ENCODE measurements around the gene CCR5AS.

CCR5AS gene

GRCh38 chr3:46361408-46362283 lies 45.2 kb downstream of the CCR5AS start:
- Mint-ChIP-seq H3K36me3 (ENCODE audit: insufficient read depth in 1 of 3, low read depth in 3 of 3) (no peaks in the 10 kb centered on the region), H3K9me3 (no peaks in the 10 kb centered on the region), H3K27me3 (ENCODE audit: low read depth) (peaks cover 14% of the 10 kb centered on the region), H3K4me1 (no peaks in the 10 kb centered on the region), H3K27ac (no peak overlapping the region), H3K4me3 (no peak overlapping the region)
- Histone ChIP-seq H2BK5ac (ENCODE audit: insufficient read length, low read length) (no peak overlapping the region), H3K79me2 (ENCODE audit: insufficient read depth, low read length) (no peaks in the 10 kb centered on the region), H2AFZ (ENCODE audit: low read length) (no peak overlapping the region), H3K14ac (ENCODE audit: insufficient read depth, low read length) (no peak overlapping the region), H3K4me1 (ENCODE audit: insufficient read depth, low read length) (no peaks in the 10 kb centered on the region; the same call in 1 of the 2 replicates), H3K23ac (ENCODE audit: insufficient read length, low read depth, low read length) (no peak overlapping the region), H3K79me1 (ENCODE audit: insufficient read depth, low read depth, low read length, poor library complexity, severe bottlenecking) (no peaks in the 10 kb centered on the region), H3K56ac (ENCODE audit: insufficient read length, low read depth, low read length) (no peak overlapping the region), H3K4ac (ENCODE audit: low read depth, low read length) (no peak overlapping the region), H2BK120ac (ENCODE audit: low read depth, low read length, poor library complexity, severe bottlenecking) (no peak overlapping the region), H4K5ac (ENCODE audit: insufficient read length, low read depth, low read length) (no peak overlapping the region), H3K9me3 (ENCODE audit: control insufficient read depth, low read depth, low read length) (no peaks in the 10 kb centered on the region), H3T11ph (ENCODE audit: low read length) (no peak overlapping the region), H2BK15ac (ENCODE audit: low read depth, low read length) (no peak overlapping the region), H3K23me2 (ENCODE audit: insufficient read length, low read depth, low read length, poor library complexity, severe bottlenecking) (no peaks in the 10 kb centered on the region), H3K27ac (ENCODE audit: insufficient read length, low read depth, low read length) (no peak overlapping the region), H3K18ac (ENCODE audit: insufficient read length, low read depth, low read length) (no peak overlapping the region), H3K9ac (ENCODE audit: extremely low read depth, insufficient read length, low read length) (no peak overlapping the region), H4K8ac (replicated peaks; ENCODE audit: insufficient read length, low read depth, low read length) (no peak overlapping the region), H3K27me3 (ENCODE audit: insufficient read depth, low read length) (no peaks in the 10 kb centered on the region), H2BK12ac (ENCODE audit: insufficient read length, low read depth, low read length) (no peak overlapping the region), H2BK20ac (ENCODE audit: low read depth, low read length, poor library complexity, severe bottlenecking) (no peak overlapping the region), H2AK5ac (ENCODE audit: insufficient read length, low read length) (no peak overlapping the region), H4K91ac (ENCODE audit: insufficient read length, low read depth, low read length) (no peak overlapping the region), H4K20me1 (ENCODE audit: control insufficient read depth, insufficient read depth, insufficient read length) (no peaks in the 10 kb centered on the region), H3K4me2 (ENCODE audit: insufficient read depth, insufficient read length, low read length) (no peak overlapping the region)
- WGBS (ENCODE audit: extremely low coverage, insufficient read length, low lambda C conversion rate) = no CpG with 5 or more reads among the region's 8 CpGs
- no peak for DNase-seq
- no peak for TF ChIP-seq CTCF (conservative IDR thresholded peaks at IDR 0.05)
